ENCODE measurements around the gene CAPN12.
"Not testable (repeated sequence)": the region's sequence is repeated elsewhere in the genome, so short reads cannot be mapped to it uniquely, and the experiment has no call there.

- not testable (repeated sequence) for TF ChIP-seq CTCF (conservative IDR thresholded peaks at IDR 0.05 in 1 of 2, IDR thresholded peaks at IDR 0.05 in 1 of 2; ENCODE audit: extremely low read depth in 1 of 2, insufficient read depth in 1 of 2, low read depth in 1 of 2, low read length in 2 of 2); EZH2 (IDR thresholded peaks at IDR 0.05; ENCODE audit: borderline replicate concordance, low read length)
These were observed 9.5 kb upstream of the CAPN12 start for GRCh38 chr19:38753783-38754182.

Measured in mammary epithelial cell (primary cell).